Endodermal cell (in vitro differentiated cells): ENCODE results near the gene CHD9. TPM values are rescaled to one million over a fixed set of nuclear protein-coding genes. Genes with fewer than 3 reads are reported as not detected.

ENCODE experiments used
- DNase-seq: peaks from one replicate; pipeline ENCODE4 v3.0.0-alpha.2; 2017
- H3K27ac ChIP-seq: 2 replicates; pipeline ENCODE4 v1.5.1; 2013; ENCODE audit warnings: mild to moderate bottlenecking, low read depth, low read length, moderate library complexity
- H3K27me3 ChIP-seq: 2 replicates; pipeline ENCODE4 v1.6.1; 2013; ENCODE audit warnings: mild to moderate bottlenecking, low read length, moderate library complexity; ENCODE audit not compliant: insufficient read depth, control insufficient read depth, poor library complexity, severe bottlenecking
- H3K36me3 ChIP-seq: 2 replicates; pipeline ENCODE4 v1.7.0; 2013; ENCODE audit warnings: mild to moderate bottlenecking, low read length, moderate library complexity; ENCODE audit not compliant: control insufficient read depth, insufficient read depth
- H3K4me1 ChIP-seq: one replicate; pipeline ENCODE4 v1.7.0; 2013; ENCODE audit warnings: low read length; ENCODE audit not compliant: control insufficient read depth, insufficient read depth
- H3K4me3 ChIP-seq: 2 replicates; pipeline ENCODE4 v1.5.1; 2013; ENCODE audit warnings: mild to moderate bottlenecking, low read length, moderate library complexity
- H3K9ac ChIP-seq: 2 replicates; pipeline ENCODE4 v1.6.1; 2013; ENCODE audit warnings: mild to moderate bottlenecking, low read length, moderate library complexity; ENCODE audit not compliant: poor library complexity, severe bottlenecking; ENCODE audit errors: extremely low read depth
- H3K9me3 ChIP-seq: 2 replicates; pipeline ENCODE4 v1.6.1; 2013; ENCODE audit warnings: mild to moderate bottlenecking, low read length, moderate library complexity; ENCODE audit not compliant: control insufficient read depth
- H3K27ac Mint-ChIP-seq: 2 replicates; pipeline ENCODE4 v1.8.0; 2020; ENCODE audit warnings: mixed read lengths
- H3K27me3 Mint-ChIP-seq: 2 replicates; pipeline ENCODE4 v1.8.0; 2021; ENCODE audit warnings: mild to moderate bottlenecking, mixed read lengths; ENCODE audit not compliant: insufficient read depth
- H3K36me3 Mint-ChIP-seq: 2 replicates; pipeline ENCODE4 v1.8.0; 2020; ENCODE audit warnings: low read depth, mixed read lengths
- H3K4me1 Mint-ChIP-seq: 2 replicates; pipeline ENCODE4 v1.8.0; 2020; ENCODE audit warnings: mixed read lengths
- H3K4me3 Mint-ChIP-seq: 2 replicates; pipeline ENCODE4 v1.8.0; 2020; ENCODE audit warnings: mild to moderate bottlenecking, moderate library complexity, mixed read lengths
- H3K9me3 Mint-ChIP-seq: 2 replicates; pipeline ENCODE4 v1.8.0; 2020; ENCODE audit warnings: mild to moderate bottlenecking, mixed read lengths
- CTCF ChIP-seq: fragments of 200-600 bp; sonication (generic); conservative IDR thresholded peaks from 2 replicates; pipeline ENCODE4 v1.5.0; 2021; ENCODE audit warnings: antibody characterized with exemption, mild to moderate bottlenecking
- WGBS, 2 experiments: methylation state at CpG; one replicate each; pipeline versions ENCODE4 v1.1.5 to v1.1.7; 2013; ENCODE audit warnings: missing lambda C conversion rate in 2 of 2, mixed read lengths in 1 of 2; ENCODE audit not compliant: insufficient coverage in 1 of 2, insufficient read length in 1 of 2; 5-methylcytosine and 5-hydroxymethylcytosine counted together
- total RNA-seq, 2 donors: library from RNA; stranded (reverse); fragmentation: NEBNext Ultra II Directional in 1 of 2; extraction: Animal tissue kit (Norgen Biotek cat#: 25700) in 1 of 2; gene quantifications; 2 replicates in 1 of 2; 3 replicates in 1 of 2; pipeline ENCODE4 v1.2.1, GENCODE V29; 2021

CHD9 gene
- total RNA-seq, 2 donors from 2014 or later, result 36.8 to 40.5 TPM

GRCh38 chr16:53059672-53060071 is 4.9 kb downstream of the CHD9 start:
- Mint-ChIP-seq H3K27ac (no peak overlapping the region), H3K36me3 (peaks cover 5% of the 10 kb centered on the region), H3K4me1 (peaks cover 13% of the 10 kb centered on the region), H3K4me3 (no peak overlapping the region), H3K27me3 (no peaks in the 10 kb centered on the region), H3K9me3 (no peaks in the 10 kb centered on the region)
- Histone ChIP-seq H3K9me3 (no peaks in the 10 kb centered on the region), H3K4me1 (no peaks in the 10 kb centered on the region), H3K27ac (no peak overlapping the region), H3K36me3 (no peaks in the 10 kb centered on the region), H3K9ac (no peak overlapping the region), H3K27me3 (no peaks in the 10 kb centered on the region), H3K4me3 (no peak overlapping the region)
- no peak for TF ChIP-seq CTCF
- 81 to 82% methylated on average over 6 to 7 of the region's 7 CpGs for WGBS, 2 experiments
- DNase-seq, result no peak

DNA sequence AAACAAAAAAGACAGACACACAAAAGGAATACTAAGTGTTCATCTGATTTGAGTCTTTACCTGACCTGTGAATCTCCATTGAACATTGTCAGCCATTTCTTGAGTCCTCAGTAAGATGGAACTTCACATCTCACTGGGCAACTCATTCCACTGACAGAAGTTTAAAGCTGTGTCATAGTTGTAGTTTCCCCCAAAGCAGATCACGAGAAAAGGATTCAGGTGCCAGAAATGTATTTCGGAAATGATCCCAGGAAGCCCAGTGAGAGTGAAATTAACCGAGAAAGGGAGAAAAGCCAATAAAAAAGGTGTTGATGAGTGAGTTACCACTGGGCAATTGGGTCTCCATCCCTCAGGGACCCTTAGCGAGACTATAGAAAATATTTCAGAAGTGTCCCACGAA is 6.5 kb downstream of the CHD9 start:
- Histone ChIP-seq H3K27me3 (no peaks in the 10 kb centered on the region), H3K36me3 (no peaks in the 10 kb centered on the region), H3K4me3 (no peak overlapping the region), H3K9me3 (no peaks in the 10 kb centered on the region), H3K4me1 (no peaks in the 10 kb centered on the region), H3K9ac (no peak overlapping the region), H3K27ac (no peak overlapping the region)
- H3K27me3 Mint-ChIP-seq, result no peaks in the 10 kb centered on the region
- H3K4me1 Mint-ChIP-seq, result peaks cover 7% of the 10 kb centered on the region
- H3K4me3 Mint-ChIP-seq, result no peak overlapping the region
- 94 to 99% methylated on average over 5 of the region's 5 CpGs for WGBS, 2 experiments
- no peak overlapping the region for H3K27ac Mint-ChIP-seq
- no peak for DNase-seq
- peaks cover 5% of the 10 kb centered on the region for H3K36me3 Mint-ChIP-seq
- no peaks in the 10 kb centered on the region for H3K9me3 Mint-ChIP-seq
- no peak for TF ChIP-seq CTCF

DNA sequence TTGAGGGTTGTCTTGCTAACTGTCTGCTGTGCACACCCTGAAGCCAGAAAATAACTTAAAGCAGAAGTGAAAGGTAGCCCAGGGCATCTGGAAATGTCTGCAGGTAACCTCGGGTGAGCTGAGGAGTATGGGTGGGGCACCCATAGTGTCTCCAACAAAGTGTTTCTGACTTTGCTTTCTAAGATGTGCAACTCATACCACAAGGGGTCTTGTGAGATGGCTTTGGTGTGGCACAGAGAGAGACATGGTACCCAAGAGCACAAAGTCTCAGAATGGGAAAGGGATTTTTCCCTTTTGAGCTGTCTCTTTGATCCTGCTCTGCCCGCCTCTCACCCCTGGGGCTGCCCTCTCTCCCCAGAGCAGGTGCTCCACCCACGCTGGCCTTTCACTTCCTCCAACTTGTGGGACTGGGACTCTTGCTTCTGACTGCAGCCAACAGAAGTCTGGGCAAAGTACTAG is 6.9 kb downstream of the CHD9 start:
- no peak overlapping the region for H3K27ac ChIP-seq
- WGBS, 2 experiments, result 60 to 69% methylated on average over 2 to 3 of the region's 3 CpGs

More for the DNA sequence above, 6.9 kb downstream of the CHD9 start:
- no peaks in the 10 kb centered on the region for H3K9me3 Mint-ChIP-seq
- no peak overlapping the region for H3K9ac ChIP-seq
- no peaks in the 10 kb centered on the region for H3K36me3 ChIP-seq
- no peak for DNase-seq
- H3K36me3 Mint-ChIP-seq, result peaks cover 5% of the 10 kb centered on the region
- H3K27me3 ChIP-seq, result no peaks in the 10 kb centered on the region
- no peaks in the 10 kb centered on the region for H3K4me1 ChIP-seq
- no peaks in the 10 kb centered on the region for H3K27me3 Mint-ChIP-seq
- H3K4me1 Mint-ChIP-seq, result peaks cover 3% of the 10 kb centered on the region
- no peak overlapping the region for H3K27ac Mint-ChIP-seq
- H3K4me3 ChIP-seq, result no peak overlapping the region
- no peak overlapping the region for H3K4me3 Mint-ChIP-seq
- H3K9me3 ChIP-seq, result no peaks in the 10 kb centered on the region
- no peak for TF ChIP-seq CTCF
